GM23338 (cell line): ENCODE measurements around the gene STX7. TPM values are rescaled to one million over a fixed set of nuclear protein-coding genes. Genes with fewer than 3 reads are reported as not detected.

Experiments used
- ATAC-seq: fragments of 200-7000 bp; cut with Tn5 transposase; 3 replicates; pipeline ENCODE4 v1.9.1; 2020
- DNase-seq: peaks from one replicate; pipeline ENCODE4 v3.0.0-alpha.2; 2015; ENCODE audit warnings: low spot score
- H2AFZ ChIP-seq: fragments of 200-600 bp; sonication (generic); 2 replicates; pipeline ENCODE4 v1.8.0; 2016; ENCODE audit warnings: antibody characterized with exemption, mild to moderate bottlenecking, moderate library complexity
- H3F3A ChIP-seq: fragments of 200-600 bp; sonication (generic); replicated peaks from 2 replicates; pipeline ENCODE4 v1.8.0; 2017; ENCODE audit warnings: antibody characterized with exemption, mixed run types, low read depth
- H3K27ac ChIP-seq: fragments of 200-600 bp; sonication (generic); 2 replicates; pipeline ENCODE4 v1.6.1; 2016; ENCODE audit warnings: low read depth
- H3K27me3 ChIP-seq: fragments of 200-600 bp; sonication (generic); 2 replicates; pipeline ENCODE4 v1.8.0; 2016; ENCODE audit warnings: mild to moderate bottlenecking, mixed run types, moderate library complexity; ENCODE audit not compliant: insufficient read depth
- H3K36me3 ChIP-seq: fragments of 200-600 bp; sonication (generic); 2 replicates; pipeline ENCODE4 v1.8.0; 2016; ENCODE audit warnings: mild to moderate bottlenecking; ENCODE audit not compliant: insufficient read depth
- H3K4me1 ChIP-seq: fragments of 200-600 bp; sonication (generic); 2 replicates; pipeline ENCODE4 v1.8.0; 2016; ENCODE audit warnings: mild to moderate bottlenecking, moderate library complexity; ENCODE audit not compliant: insufficient read depth
- H3K4me2 ChIP-seq: fragments of 200-600 bp; sonication (generic); 2 replicates; pipeline ENCODE4 v1.7.1; 2017; ENCODE audit warnings: mixed run types
- H3K4me3 ChIP-seq: fragments of 200-600 bp; sonication (generic); 2 replicates; pipeline ENCODE4 v1.6.1; 2016; ENCODE audit warnings: mixed run types
- H3K79me2 ChIP-seq: fragments of 200-600 bp; sonication (generic); replicated peaks from 2 replicates; pipeline ENCODE4 v1.8.0; 2017; ENCODE audit warnings: mild to moderate bottlenecking; ENCODE audit not compliant: insufficient read depth
- H3K9me2 ChIP-seq: fragments of 200-600 bp; sonication (generic); 2 replicates; pipeline ENCODE4 v1.8.0; 2017; ENCODE audit not compliant: insufficient read depth
- H4K20me1 ChIP-seq: fragments of 200-600 bp; sonication (generic); replicated peaks from 2 replicates; pipeline ENCODE4 v1.8.0; 2017; ENCODE audit warnings: mild to moderate bottlenecking; ENCODE audit not compliant: insufficient read depth
- H3K27ac Mint-ChIP-seq: 2 replicates; pipeline ENCODE4 v1.8.0; 2020; ENCODE audit warnings: inconsistent platforms, mild to moderate bottlenecking, moderate library complexity, mixed read lengths
- H3K27me3 Mint-ChIP-seq: 3 replicates; pipeline ENCODE4 v1.8.0; 2022; ENCODE audit warnings: low read depth, mild to moderate bottlenecking, moderate library complexity, mixed read lengths, inconsistent platforms; ENCODE audit not compliant: insufficient read depth, poor library complexity
- H3K36me3 Mint-ChIP-seq: 3 replicates; pipeline ENCODE4 v1.8.0; 2021; ENCODE audit warnings: low read depth, mild to moderate bottlenecking, inconsistent platforms, moderate library complexity, mixed read lengths
- H3K4me1 Mint-ChIP-seq: 3 replicates; pipeline ENCODE4 v1.8.0; 2020; ENCODE audit warnings: mild to moderate bottlenecking, inconsistent platforms, mixed read lengths
- H3K4me3 Mint-ChIP-seq: 3 replicates; pipeline ENCODE4 v1.8.0; 2021; ENCODE audit warnings: moderate library complexity, mild to moderate bottlenecking, inconsistent platforms, mixed read lengths
- H3K9me3 Mint-ChIP-seq: 3 replicates; pipeline ENCODE4 v1.8.0; 2020; ENCODE audit warnings: moderate library complexity, mild to moderate bottlenecking, inconsistent platforms, mixed read lengths
- CREB1 ChIP-seq: fragments of 250-450 bp; sonication (Bioruptor Pico); IDR thresholded peaks from 2 replicates; pipeline ENCODE4 v1.5.0; 2020; ENCODE audit warnings: low read depth, mild to moderate bottlenecking, moderate library complexity
- ETS1 ChIP-seq: IDR thresholded peaks from 2 replicates; pipeline ENCODE4 v1.6.1; 2016; ENCODE audit warnings: antibody characterized with exemption
- EZH2 ChIP-seq: fragments of 200-600 bp; sonication (generic); IDR thresholded peaks from one replicate; pipeline ENCODE4 v1.8.0; 2017; ENCODE audit warnings: antibody characterized with exemption, mild to moderate bottlenecking, low read depth; ENCODE audit not compliant: unreplicated experiment
- EZH2phosphoT487 ChIP-seq: fragments of 200-600 bp; sonication (generic); IDR thresholded peaks from one replicate; pipeline ENCODE4 v1.8.1; 2018; ENCODE audit warnings: antibody characterized with exemption; ENCODE audit not compliant: unreplicated experiment
- JUNB ChIP-seq: IDR thresholded peaks from one replicate; pipeline ENCODE4 v1.6.1; 2016; ENCODE audit warnings: antibody characterized with exemption; ENCODE audit not compliant: unreplicated experiment
- NANOG ChIP-seq: IDR thresholded peaks from 2 replicates; pipeline ENCODE4 v1.6.1; 2016; ENCODE audit warnings: antibody characterized with exemption, borderline replicate concordance
- REST ChIP-seq: IDR thresholded peaks from one replicate; pipeline ENCODE4 v1.6.1; 2018; ENCODE audit warnings: antibody characterized with exemption; ENCODE audit not compliant: unreplicated experiment
- STAT1 ChIP-seq: IDR thresholded peaks from one replicate; pipeline ENCODE4 v1.6.1; 2016; ENCODE audit warnings: antibody characterized with exemption; ENCODE audit not compliant: unreplicated experiment
- ZNF114 ChIP-seq: fragments of 250-450 bp; sonication (Bioruptor Pico); IDR thresholded peaks from 2 replicates; pipeline ENCODE4 v1.5.0; 2020; ENCODE audit warnings: mild to moderate bottlenecking, moderate library complexity
- ZNF331 ChIP-seq: fragments of 250-450 bp; sonication (Bioruptor Pico); IDR thresholded peaks from 2 replicates; pipeline ENCODE4 v1.5.0; 2020; ENCODE audit warnings: low read depth, mild to moderate bottlenecking, moderate library complexity
- polyA plus RNA-seq: library from polyadenylated mRNA; unstranded; fragments of >200 nt; fragmentation: Nextera tagmentation; extraction: Ambion mirVana; gene quantifications from 2 replicates; pipeline ENCODE4 v1.2.1, GENCODE V29; 2016
- total RNA-seq: library from RNA; depleted of rRNA; stranded (reverse); fragments of >200 nt; shearing (Covaris generic); gene quantifications from 2 replicates; pipeline ENCODE4 v1.2.3, GENCODE V29; 2014
- TF ChIP-seq, protein P1 (sequence below), 2 experiments: fragments of 200-600 bp in 1 of 2; sonication (generic) in 1 of 2; conservative IDR thresholded peaks; 2 replicates each; pipeline versions ENCODE4 v1.5.1 to v1.6.1; 2016 to 2017; ENCODE audit warnings: antibody characterized with exemption in 2 of 2, low read depth in 2 of 2, mild to moderate bottlenecking in 2 of 2, moderate library complexity in 1 of 2

STX7 gene
- total and polyA plus RNA-seq, 2 experiments from 2014 or later, result 22.4 to 28.8 TPM

GRCh38 chr6:132530293-132530974, 17.5 kb upstream of the STX7 start:
- H3K4me3 Mint-ChIP-seq, result peak overlapping the region; percentile 62; the same call in 2 of the 3 replicates
- H3K4me1 ChIP-seq, result no peaks in the 10 kb centered on the region
- no peaks in the 10 kb centered on the region for H3K9me2 ChIP-seq
- H3K27ac ChIP-seq, result no peak overlapping the region
- H3K27ac Mint-ChIP-seq, result peak overlapping the region; percentile 93
- H4K20me1 ChIP-seq, result no peaks in the 10 kb centered on the region
- ATAC-seq, result peak; percentile 84
- peaks cover 7% of the 10 kb centered on the region; the same call in 2 of the 3 replicates for H3K36me3 Mint-ChIP-seq
- TF ChIP-seq, protein P1, sequence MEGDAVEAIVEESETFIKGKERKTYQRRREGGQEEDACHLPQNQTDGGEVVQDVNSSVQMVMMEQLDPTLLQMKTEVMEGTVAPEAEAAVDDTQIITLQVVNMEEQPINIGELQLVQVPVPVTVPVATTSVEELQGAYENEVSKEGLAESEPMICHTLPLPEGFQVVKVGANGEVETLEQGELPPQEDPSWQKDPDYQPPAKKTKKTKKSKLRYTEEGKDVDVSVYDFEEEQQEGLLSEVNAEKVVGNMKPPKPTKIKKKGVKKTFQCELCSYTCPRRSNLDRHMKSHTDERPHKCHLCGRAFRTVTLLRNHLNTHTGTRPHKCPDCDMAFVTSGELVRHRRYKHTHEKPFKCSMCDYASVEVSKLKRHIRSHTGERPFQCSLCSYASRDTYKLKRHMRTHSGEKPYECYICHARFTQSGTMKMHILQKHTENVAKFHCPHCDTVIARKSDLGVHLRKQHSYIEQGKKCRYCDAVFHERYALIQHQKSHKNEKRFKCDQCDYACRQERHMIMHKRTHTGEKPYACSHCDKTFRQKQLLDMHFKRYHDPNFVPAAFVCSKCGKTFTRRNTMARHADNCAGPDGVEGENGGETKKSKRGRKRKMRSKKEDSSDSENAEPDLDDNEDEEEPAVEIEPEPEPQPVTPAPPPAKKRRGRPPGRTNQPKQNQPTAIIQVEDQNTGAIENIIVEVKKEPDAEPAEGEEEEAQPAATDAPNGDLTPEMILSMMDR (conservative IDR thresholded peaks at IDR 0.05; ENCODE audit: low read depth in 2 of 2), result peak; percentile 81 to 84
- TF ChIP-seq CREB1 (CRISPR knock-in tag), result no peak
- peak overlapping the region; percentile 49; the same call in 1 of the 2 replicates for H2AFZ ChIP-seq
- H3K36me3 ChIP-seq, result no peaks in the 10 kb centered on the region
- H3K4me3 ChIP-seq, result no peak overlapping the region
- no peak overlapping the region for H3K4me2 ChIP-seq
- H3F3A ChIP-seq, result no peaks in the 10 kb centered on the region
- peak; percentile 82 for DNase-seq
- peaks cover 15% of the 10 kb centered on the region for H3K9me3 Mint-ChIP-seq
- no peaks in the 10 kb centered on the region for H3K79me2 ChIP-seq
- no peaks in the 10 kb centered on the region for H3K27me3 Mint-ChIP-seq
- peaks cover 3% of the 10 kb centered on the region; the same call in 1 of the 3 replicates for H3K4me1 Mint-ChIP-seq
- H3K27me3 ChIP-seq, result no peaks in the 10 kb centered on the region

DNA sequence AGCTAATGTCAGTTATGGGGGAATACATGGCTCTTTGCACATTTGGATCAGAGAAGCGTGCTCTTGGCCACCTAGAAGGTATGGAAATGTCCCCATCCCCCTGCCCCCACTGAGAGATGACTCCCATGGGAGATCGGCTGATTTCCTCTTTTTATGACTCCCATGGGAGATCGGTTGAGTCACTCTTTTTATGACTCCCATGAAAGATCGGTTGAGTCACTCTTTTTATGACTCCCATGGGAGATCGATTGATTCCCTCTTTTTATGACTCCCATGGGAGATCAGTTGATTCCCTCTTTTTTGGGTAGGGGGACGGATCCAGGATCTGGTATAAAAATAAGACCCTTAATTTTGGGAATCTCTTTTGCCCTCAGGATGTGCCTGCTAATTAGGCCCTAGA, 14.9 kb upstream of the STX7 start:
- DNase-seq (no peak), ATAC-seq (no peak)
- no peaks in the 10 kb centered on the region for H3K27me3 ChIP-seq
- no peak overlapping the region; the same call in 1 of the 2 replicates for H3K27ac Mint-ChIP-seq
- no peaks in the 10 kb centered on the region for H3K4me1 ChIP-seq
- no peaks in the 10 kb centered on the region for H3F3A ChIP-seq
- no peaks in the 10 kb centered on the region; the same call in 2 of the 3 replicates for H3K36me3 Mint-ChIP-seq
- H3K4me3 ChIP-seq, result no peak overlapping the region
- no peaks in the 10 kb centered on the region for H3K36me3 ChIP-seq
- no peaks in the 10 kb centered on the region for H3K27me3 Mint-ChIP-seq
- no peaks in the 10 kb centered on the region for H3K9me2 ChIP-seq
- no peaks in the 10 kb centered on the region for H3K79me2 ChIP-seq
- H3K4me3 Mint-ChIP-seq, result no peak overlapping the region
- H2AFZ ChIP-seq, result no peak overlapping the region
- H3K9me3 Mint-ChIP-seq, result peaks cover 3% of the 10 kb centered on the region; the same call in 1 of the 3 replicates
- no peaks in the 10 kb centered on the region for H4K20me1 ChIP-seq
- H3K4me2 ChIP-seq, result no peak overlapping the region
- no peak overlapping the region for H3K27ac ChIP-seq
- peaks cover 3% of the 10 kb centered on the region; the same call in 1 of the 3 replicates for H3K4me1 Mint-ChIP-seq
- TF ChIP-seq ZNF331 (no peak), JUNB (no peak), STAT1 (no peak), EZH2 (no peak), REST (no peak), CREB1 (CRISPR knock-in tag) (no peak), NANOG (no peak), EZH2phosphoT487 (no peak), ZNF114 (CRISPR knock-in tag) (no peak), ETS1 (no peak)
- TF ChIP-seq, protein P1 (conservative IDR thresholded peaks at IDR 0.05; ENCODE audit: low read depth in 2 of 2), result no peak
